B cell (primary cell): ENCODE data around the gene HIRA. TPM values are rescaled to one million over a fixed set of nuclear protein-coding genes. Genes with fewer than 3 reads are reported as not detected.
A peak's percentile ranks its signal among the peaks of the same experiment; 100 is the strongest.

Experiments used
- ATAC-seq: fragments of 200-7000 bp; cut with Tn5 transposase; one replicate; pipeline ENCODE4 v1.10.0; 2021; ENCODE audit warnings: low read depth, mild to moderate bottlenecking, moderate number of reproducible peaks, moderate library complexity
- CTCF ChIA-PET: fragments of 350-600 bp; sonication (Branson Sonifier 250); formaldehyde crosslinking; loops from one replicate; lab custom pipeline; 2021; ENCODE audit warnings: antibody characterized with exemption, inconsistent platforms; lab: Charles Lee
- POLR2A ChIA-PET: fragments of 350-600 bp; sonication (Branson Sonifier 250); formaldehyde crosslinking; loops from one replicate; lab custom pipeline; 2021; ENCODE audit warnings: antibody characterized with exemption; lab: Charles Lee
- DNase-seq: peaks from one replicate; pipeline ENCODE4 v3.0.0; 2013
- H2AFZ ChIP-seq: 2 replicates; pipeline ENCODE4 v1.6.1; 2012; ENCODE audit warnings: mild to moderate bottlenecking, low read depth, low read length; ENCODE audit not compliant: insufficient read depth, poor library complexity, severe bottlenecking
- H3K27ac ChIP-seq, 2 donors: 1 replicate in 1 of 2; 2 replicates in 1 of 2; pipeline ENCODE4 v1.5.1; 2012 to 2013; ENCODE audit warnings: low read length in 2 of 2, mild to moderate bottlenecking in 2 of 2, moderate library complexity in 1 of 2
- H3K27me3 ChIP-seq, 4 experiments: fragments of 200-600 bp in 1 of 4; sonication (generic) in 1 of 4; replicated peaks in 1 of 4; 1 replicate in 2 of 4; 2 replicates in 2 of 4; pipeline versions ENCODE4 v1.6.1 to v1.7.0; 2013 to 2016; ENCODE audit warnings: low read length in 3 of 4, mild to moderate bottlenecking in 2 of 4, mixed read lengths in 1 of 4, moderate library complexity in 1 of 4; ENCODE audit not compliant: insufficient read depth in 4 of 4, control insufficient read depth in 3 of 4; ENCODE audit errors: control extremely low read depth in 1 of 4
- H3K36me3 ChIP-seq, 2 experiments: replicated peaks in 1 of 2; 1 replicate in 1 of 2; 2 replicates in 1 of 2; pipeline versions ENCODE4 v1.6.1 to v1.7.1; 2013; ENCODE audit warnings: low read length in 1 of 2; ENCODE audit not compliant: insufficient read depth in 2 of 2, control insufficient read depth in 1 of 2; ENCODE audit errors: control extremely low read depth in 1 of 2, extremely low read depth in 1 of 2
- H3K4me1 ChIP-seq, 2 donors: fragments of 200-600 bp in 1 of 2; sonication (generic) in 1 of 2; 1 replicate in 1 of 2; 2 replicates in 1 of 2; pipeline versions ENCODE4 v1.5.1 to v1.6.1; 2013 to 2017; ENCODE audit warnings: low read length in 2 of 2; ENCODE audit not compliant: control insufficient read depth in 2 of 2, insufficient read depth in 2 of 2
- H3K4me2 ChIP-seq: replicated peaks from 2 replicates; pipeline ENCODE3; 2012; ENCODE audit warnings: mild to moderate bottlenecking, low read depth, low read length; ENCODE audit not compliant: poor library complexity, severe bottlenecking
- H3K4me3 ChIP-seq, 5 experiments: fragments of 200-600 bp in 1 of 5; sonication (generic) in 1 of 5; 1 replicate in 3 of 5; 2 replicates in 2 of 5; pipeline versions ENCODE4 v1.5.1 to v1.7.0; 2011 to 2016; ENCODE audit warnings: low read length in 4 of 5, mild to moderate bottlenecking in 4 of 5, low read depth in 2 of 5, control low read depth in 1 of 5, moderate library complexity in 1 of 5; ENCODE audit not compliant: insufficient read depth in 1 of 5; ENCODE audit errors: control extremely low read depth in 1 of 5, extremely low read depth in 1 of 5
- H3K79me2 ChIP-seq: fragments of 200-600 bp; sonication (generic); one replicate; pipeline ENCODE4 v1.6.0; 2016; ENCODE audit warnings: low read length; ENCODE audit not compliant: control insufficient read depth, insufficient read depth
- H3K9ac ChIP-seq: fragments of 200-600 bp; sonication (generic); 2 replicates; pipeline ENCODE4 v1.6.1; 2017; ENCODE audit warnings: mild to moderate bottlenecking, low read length, moderate library complexity
- H3K9me3 ChIP-seq, 3 donors: one replicate each; pipeline versions ENCODE4 v1.6.1 to v1.7.1; 2013; ENCODE audit warnings: low read length in 2 of 3; ENCODE audit not compliant: control insufficient read depth in 2 of 3, insufficient read depth in 1 of 3; ENCODE audit errors: control extremely low read depth in 1 of 3
- H4K20me1 ChIP-seq: 2 replicates; pipeline ENCODE4 v1.6.0; 2012; ENCODE audit warnings: mild to moderate bottlenecking, low read length; ENCODE audit not compliant: insufficient read depth, control insufficient read depth, poor library complexity, severe bottlenecking
- H3K27ac Mint-ChIP-seq: one replicate; pipeline ENCODE4 v1.8.0; 2021; ENCODE audit warnings: mixed read lengths
- H3K27me3 Mint-ChIP-seq: one replicate; pipeline ENCODE4 v1.8.0; 2021; ENCODE audit warnings: mixed read lengths
- H3K4me1 Mint-ChIP-seq: one replicate; pipeline ENCODE4 v1.8.0; 2021; ENCODE audit warnings: mixed read lengths
- H3K4me3 Mint-ChIP-seq: one replicate; pipeline ENCODE4 v1.8.0; 2021; ENCODE audit warnings: mixed read lengths
- H3K9me3 Mint-ChIP-seq: one replicate; pipeline ENCODE4 v1.8.0; 2022; ENCODE audit warnings: mixed read lengths; ENCODE audit not compliant: insufficient read depth
- CTCF ChIP-seq: fragments of 200-600 bp; IDR thresholded peaks from one replicate; pipeline ENCODE4 v1.8.0; 2022; ENCODE audit warnings: antibody characterized with exemption, mild to moderate bottlenecking
- EZH2 ChIP-seq: IDR thresholded peaks from 2 replicates; pipeline ENCODE4 v1.6.1; 2012; ENCODE audit warnings: borderline replicate concordance, low read depth, mild to moderate bottlenecking, moderate library complexity, low read length; ENCODE audit not compliant: insufficient read depth, poor library complexity, severe bottlenecking
- WGBS: methylation state at CpG from one replicate; pipeline ENCODE4 v1.1.5; 2013; ENCODE audit warnings: missing lambda C conversion rate; ENCODE audit not compliant: insufficient coverage; 5-methylcytosine and 5-hydroxymethylcytosine counted together
- intact Hi-C: fragments of 100-400 bp; cut with micrococcal nuclease; formaldehyde crosslinking; loops from one replicate; pipeline ENCODE4 v1.10.0; 2022
- polyA plus RNA-seq: library from polyadenylated mRNA; depleted of rRNA; stranded (reverse); fragments of >200 nt; gene quantifications from 2 replicates; pipeline ENCODE4 v1.2.3, GENCODE V29; 2012
- total RNA-seq, 2 donors: library from RNA; stranded (reverse); fragments of 120-200 nt in 1 of 2; gene quantifications; 1 replicate in 1 of 2; 2 replicates in 1 of 2; pipeline versions ENCODE4 v1.2.3 to v1.2.4, GENCODE V29; 2013 to 2022

The HIRA gene
- total and polyA plus RNA-seq, 2 donors (not counting 1 experiment from before 2014, with no cell fraction given) = 28.3 to 34.5 TPM

DNA sequence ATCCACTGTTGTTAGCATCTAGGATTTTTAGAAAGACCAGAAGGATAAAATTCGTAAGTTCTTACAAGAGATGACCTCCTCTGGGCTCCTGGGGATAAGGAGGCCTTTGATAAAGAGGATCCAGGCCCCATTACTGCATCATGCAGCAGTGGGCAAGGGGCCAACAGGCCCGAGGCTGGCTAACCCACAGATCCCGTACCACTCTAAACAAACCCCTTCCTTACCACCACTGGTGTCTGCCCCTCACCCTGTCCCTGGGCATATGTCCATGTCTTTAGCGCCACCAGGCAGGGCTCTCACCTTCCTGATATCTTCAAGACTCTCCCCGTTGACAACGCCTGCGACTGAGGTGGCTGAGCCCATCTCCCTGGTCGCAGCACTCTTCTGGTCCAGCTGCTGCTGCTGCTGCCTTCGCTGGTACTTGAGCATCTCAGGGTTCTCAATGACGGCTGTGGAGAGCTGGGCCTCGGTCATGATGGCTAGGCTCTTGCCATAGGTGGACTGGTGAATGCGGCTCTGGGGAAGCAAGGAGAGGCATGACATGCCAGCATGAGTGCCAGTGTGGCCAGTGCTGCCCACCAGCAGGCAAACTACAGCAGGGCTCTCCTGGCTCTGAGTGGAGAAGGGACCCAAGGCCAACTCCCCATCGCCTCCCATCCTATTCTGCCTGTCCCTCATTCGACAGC lies 46.2 kb downstream of the HIRA start:
- Histone ChIP-seq H3K79me2 (no peaks in the 10 kb centered on the region), H3K27me3 (no peaks in the 10 kb centered on the region), H2AFZ (no peak overlapping the region), H3K36me3 (peaks cover 5 to 84% of the 10 kb centered on the region in 2 experiments), H3K9me3 (no peaks in the 10 kb centered on the region), H4K20me1 (no peaks in the 10 kb centered on the region), H3K27ac (no peak overlapping the region), H3K4me1 (no peaks in the 10 kb centered on the region), H3K9ac (no peak overlapping the region), H3K4me3 (no peak overlapping the region), H3K4me2 (no peak overlapping the region)
- peak overlapping the region; percentile 26 for H3K27ac Mint-ChIP-seq
- intact Hi-C loops = no loop called here
- CTCF ChIA-PET = interaction anchor here (0.8 to 1.4 kb wide), 2 partner anchors 22 to 92 kb away, joined by 3 read pairs; no protein-coding TSS in a partner anchor
- 99% methylated on average over 12 of the region's 14 CpGs for WGBS
- no peak for TF ChIP-seq EZH2
- TF ChIP-seq CTCF = no peak
- DNase-seq = no peak
- H3K4me3 Mint-ChIP-seq = no peak overlapping the region
- POLR2A ChIA-PET = no interaction called here
- H3K27me3 Mint-ChIP-seq = no peaks in the 10 kb centered on the region
- ATAC-seq = no peak
- H3K9me3 Mint-ChIP-seq = no peaks in the 10 kb centered on the region
- no peaks in the 10 kb centered on the region for H3K4me1 Mint-ChIP-seq

DNA sequence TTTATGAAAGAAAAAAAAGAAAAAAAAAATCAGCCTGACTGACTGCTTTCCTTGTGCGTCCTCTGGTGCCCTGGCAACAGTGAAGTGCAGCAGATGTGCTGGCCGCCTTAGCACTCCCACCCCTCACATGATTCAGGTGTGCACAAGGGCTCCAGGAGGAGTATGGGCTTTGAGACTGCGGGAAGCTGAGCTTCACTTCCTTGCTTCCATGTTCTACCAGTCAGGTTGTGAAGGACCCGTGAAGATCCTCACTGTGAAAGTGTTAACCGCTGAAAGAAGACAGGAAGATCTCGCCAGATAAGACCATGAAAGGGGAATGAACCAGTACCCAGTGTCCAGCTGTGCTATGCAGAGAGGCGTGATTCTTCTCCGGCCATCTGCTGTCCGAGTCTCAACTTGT lies 48.2 kb downstream of the HIRA start:
- WGBS = 97% methylated on average over 6 of the region's 9 CpGs
- H4K20me1 ChIP-seq = no peaks in the 10 kb centered on the region
- H3K36me3 ChIP-seq = peaks cover 5 to 66% of the 10 kb centered on the region in 2 experiments
- H3K9me3 ChIP-seq = no peaks in the 10 kb centered on the region
- H3K4me1 ChIP-seq = no peaks in the 10 kb centered on the region
- H3K4me3 Mint-ChIP-seq = no peak overlapping the region
- H2AFZ ChIP-seq = no peak overlapping the region
- no peaks in the 10 kb centered on the region for H3K4me1 Mint-ChIP-seq
- POLR2A ChIA-PET = interaction anchor here (0.7 kb wide), 1 partner anchor 17 kb away, joined by 5 read pairs; no protein-coding TSS in a partner anchor
- CTCF ChIA-PET = no interaction called here
- DNase-seq (no peak), ATAC-seq (no peak)
- no peaks in the 10 kb centered on the region for H3K79me2 ChIP-seq
- H3K9me3 Mint-ChIP-seq = no peaks in the 10 kb centered on the region
- no peak overlapping the region for H3K9ac ChIP-seq
- intact Hi-C loops = no loop called here
- H3K4me3 ChIP-seq = no peak overlapping the region
- no peaks in the 10 kb centered on the region for H3K27me3 Mint-ChIP-seq
- H3K27me3 ChIP-seq = no peaks in the 10 kb centered on the region
- H3K4me2 ChIP-seq = no peak overlapping the region
- H3K27ac ChIP-seq = no peak overlapping the region
- no peak overlapping the region for H3K27ac Mint-ChIP-seq
- TF ChIP-seq EZH2 (no peak), CTCF (no peak)
